ENCODE measurements around the gene NBEAL2.

NBEAL2 gene

GRCh38 chr3:46931631-46932331 is 47.7 kb upstream of the NBEAL2 start:
- Histone ChIP-seq H3K79me2 (ENCODE audit: insufficient read depth, low read depth) (peaks cover 6% of the 10 kb centered on the region; the same call in 1 of the 2 replicates), H3K9ac (no peak overlapping the region), H3K27ac (no peak overlapping the region), H3K36me3 (ENCODE audit: insufficient read depth) (no peaks in the 10 kb centered on the region), H2AFZ (ENCODE audit: low read depth) (no peak overlapping the region), H3K4me1 (ENCODE audit: low read depth, poor library complexity, severe bottlenecking) (peaks cover 36% of the 10 kb centered on the region), H3K4me3 (IDR thresholded peaks at IDR 0.05; ENCODE audit: insufficient read depth, low read depth, low read length) (no peak overlapping the region), H4K20me1 (ENCODE audit: insufficient read depth) (no peaks in the 10 kb centered on the region), H3K4me2 (no peak overlapping the region), H3K27me3 (ENCODE audit: insufficient read depth, low read depth) (no peaks in the 10 kb centered on the region)
- TF ChIP-seq CTCF (conservative IDR thresholded peaks at IDR 0.05; ENCODE audit: low read depth, low read length), result no peak

GRCh38 chr3:46932455-46933225 is 46.8 kb upstream of the NBEAL2 start:
- Histone ChIP-seq H3K27me3 (ENCODE audit: insufficient read depth, low read depth) (no peaks in the 10 kb centered on the region), H3K9ac (no peak overlapping the region), H3K36me3 (ENCODE audit: insufficient read depth) (no peaks in the 10 kb centered on the region), H4K20me1 (ENCODE audit: insufficient read depth) (no peaks in the 10 kb centered on the region), H3K4me2 (no peak overlapping the region), H2AFZ (ENCODE audit: low read depth) (no peak overlapping the region), H3K4me1 (ENCODE audit: low read depth, poor library complexity, severe bottlenecking) (peaks cover 36% of the 10 kb centered on the region), H3K27ac (no peak overlapping the region), H3K79me2 (ENCODE audit: insufficient read depth, low read depth) (peaks cover 6% of the 10 kb centered on the region; the same call in 1 of the 2 replicates), H3K4me3 (IDR thresholded peaks at IDR 0.05; ENCODE audit: insufficient read depth, low read depth, low read length) (no peak overlapping the region)
- TF ChIP-seq CTCF (conservative IDR thresholded peaks at IDR 0.05; ENCODE audit: low read depth, low read length), result no peak

- peaks cover 6% of the 10 kb centered on the region; the same call in 1 of the 2 replicates for H3K79me2 ChIP-seq (ENCODE audit: insufficient read depth, low read depth)
- H3K36me3 ChIP-seq (ENCODE audit: insufficient read depth), result no peaks in the 10 kb centered on the region
- no peak overlapping the region for H2AFZ ChIP-seq (ENCODE audit: low read depth)
- no peak overlapping the region for H3K9ac ChIP-seq
- H4K20me1 ChIP-seq (ENCODE audit: insufficient read depth), result no peaks in the 10 kb centered on the region
- peaks cover 29% of the 10 kb centered on the region for H3K4me1 ChIP-seq (ENCODE audit: low read depth, poor library complexity, severe bottlenecking)
- H3K4me3 ChIP-seq (IDR thresholded peaks at IDR 0.05; ENCODE audit: insufficient read depth, low read depth, low read length), result no peak overlapping the region
- H3K27me3 ChIP-seq (ENCODE audit: insufficient read depth, low read depth), result no peaks in the 10 kb centered on the region
- H3K27ac ChIP-seq, result no peak overlapping the region
- no peak overlapping the region for H3K4me2 ChIP-seq
- TF ChIP-seq CTCF (conservative IDR thresholded peaks at IDR 0.05; ENCODE audit: low read depth, low read length), result no peak
Observed at GRCh38 chr3:46933261-46933660, 46.2 kb upstream of the NBEAL2 start.

GRCh38 chr3:46934072-46934471 is 45.4 kb upstream of the NBEAL2 start:
- peaks cover 6% of the 10 kb centered on the region; the same call in 1 of the 2 replicates for H3K79me2 ChIP-seq (ENCODE audit: insufficient read depth, low read depth)
- H3K4me1 ChIP-seq (ENCODE audit: low read depth, poor library complexity, severe bottlenecking), result peaks cover 21% of the 10 kb centered on the region
- H3K4me2 ChIP-seq, result no peak overlapping the region
- no peak for TF ChIP-seq CTCF (conservative IDR thresholded peaks at IDR 0.05; ENCODE audit: low read depth, low read length)
- no peak overlapping the region for H3K4me3 ChIP-seq (IDR thresholded peaks at IDR 0.05; ENCODE audit: insufficient read depth, low read depth, low read length)
- no peak overlapping the region for H2AFZ ChIP-seq (ENCODE audit: low read depth)
- no peak overlapping the region for H3K9ac ChIP-seq
- H4K20me1 ChIP-seq (ENCODE audit: insufficient read depth), result no peaks in the 10 kb centered on the region
- no peaks in the 10 kb centered on the region for H3K27me3 ChIP-seq (ENCODE audit: insufficient read depth, low read depth)
- no peaks in the 10 kb centered on the region for H3K36me3 ChIP-seq (ENCODE audit: insufficient read depth)
- no peak overlapping the region for H3K27ac ChIP-seq

Data from KMS-11 (cell line).